ACC112 (cell line): ENCODE results near the gene TRIM65.
A peak's percentile ranks its signal among the peaks of the same experiment; 100 is the strongest.

Experiments used
- H2AFZ ChIP-seq: fragments of 200-600 bp; sonication (generic); one replicate; pipeline ENCODE4 v1.6.0; 2017; ENCODE audit warnings: antibody characterized with exemption, low read length; ENCODE audit not compliant: unreplicated experiment
- H3K27ac ChIP-seq: fragments of 200-600 bp; sonication (generic); 2 replicates; pipeline ENCODE4 v1.5.1; 2014; ENCODE audit warnings: low read depth, mild to moderate bottlenecking, antibody characterized with exemption, low read length, moderate library complexity
- H3K27me3 ChIP-seq: fragments of 200-600 bp; sonication (generic); 2 replicates; pipeline ENCODE4 v1.6.1; 2014; ENCODE audit warnings: mild to moderate bottlenecking, antibody characterized with exemption, low read length, moderate library complexity, mixed read lengths; ENCODE audit not compliant: insufficient read depth
- H3K36me3 ChIP-seq: fragments of 200-600 bp; sonication (generic); 2 replicates; pipeline ENCODE4 v1.6.1; 2016; ENCODE audit warnings: mild to moderate bottlenecking, antibody characterized with exemption, low read length, moderate library complexity, mixed read lengths; ENCODE audit not compliant: insufficient read depth
- H3K4me1 ChIP-seq: fragments of 200-600 bp; sonication (generic); one replicate; pipeline ENCODE4 v1.6.1; 2016; ENCODE audit warnings: low read length, mixed read lengths; ENCODE audit not compliant: insufficient read depth, unreplicated experiment, control insufficient read depth
- H3K4me3 ChIP-seq: fragments of 200-600 bp; sonication (generic); 2 replicates; pipeline ENCODE4 v1.5.1; 2014; ENCODE audit warnings: mild to moderate bottlenecking, low read depth, low read length
- H3K79me2 ChIP-seq: fragments of 200-600 bp; sonication (generic); one replicate; pipeline ENCODE4 v1.6.0; 2016; ENCODE audit warnings: low read length; ENCODE audit not compliant: control insufficient read depth, unreplicated experiment, insufficient read depth

TRIM65 gene

GRCh38 chr17:75849279-75849646, 47.5 kb downstream of the TRIM65 start:
- Histone ChIP-seq H3K27ac (no peak overlapping the region), H3K27me3 (no peaks in the 10 kb centered on the region), H2AFZ (no peak overlapping the region), H3K79me2 (peaks cover 4% of the 10 kb centered on the region), H3K4me1 (peaks cover 31% of the 10 kb centered on the region), H3K36me3 (no peaks in the 10 kb centered on the region; the same call in 1 of the 2 replicates), H3K4me3 (no peak overlapping the region)

- H3K36me3 ChIP-seq: no peaks in the 10 kb centered on the region; the same call in 1 of the 2 replicates
- peaks cover 3% of the 10 kb centered on the region for H3K79me2 ChIP-seq
- no peak overlapping the region for H2AFZ ChIP-seq
- H3K4me3 ChIP-seq: no peak overlapping the region
- H3K27me3 ChIP-seq: no peaks in the 10 kb centered on the region
- peaks cover 28% of the 10 kb centered on the region for H3K4me1 ChIP-seq
- no peak overlapping the region for H3K27ac ChIP-seq
Observed at GRCh38 chr17:75848523-75849278, 48.0 kb downstream of the TRIM65 start.

GRCh38 chr17:75847614-75848522, 48.9 kb downstream of the TRIM65 start:
- Histone ChIP-seq H3K27ac (no peak overlapping the region), H3K36me3 (no peaks in the 10 kb centered on the region; the same call in 1 of the 2 replicates), H3K4me1 (peaks cover 20% of the 10 kb centered on the region), H3K79me2 (peaks cover 3% of the 10 kb centered on the region), H3K4me3 (no peak overlapping the region), H3K27me3 (no peaks in the 10 kb centered on the region), H2AFZ (no peak overlapping the region)

- Histone ChIP-seq H2AFZ (no peak overlapping the region), H3K79me2 (no peaks in the 10 kb centered on the region), H3K36me3 (no peaks in the 10 kb centered on the region; the same call in 1 of the 2 replicates), H3K4me3 (no peak overlapping the region), H3K27ac (no peak overlapping the region), H3K4me1 (peaks cover 16% of the 10 kb centered on the region), H3K27me3 (no peaks in the 10 kb centered on the region)
Observed at GRCh38 chr17:75846692-75847613, 49.8 kb downstream of the TRIM65 start.

- Histone ChIP-seq H2AFZ (no peak overlapping the region), H3K79me2 (no peaks in the 10 kb centered on the region), H3K27ac (no peak overlapping the region), H3K4me3 (no peak overlapping the region), H3K36me3 (no peaks in the 10 kb centered on the region; the same call in 1 of the 2 replicates), H3K27me3 (no peaks in the 10 kb centered on the region), H3K4me1 (peaks cover 16% of the 10 kb centered on the region)
Observed at GRCh38 chr17:75845933-75846691, 50.6 kb downstream of the TRIM65 start.

GRCh38 chr17:75845058-75845711, 51.6 kb downstream of the TRIM65 start:
- peaks cover 16% of the 10 kb centered on the region for H3K4me1 ChIP-seq
- peak overlapping the region; percentile 26; the same call in 1 of the 2 replicates for H3K27ac ChIP-seq
- H3K27me3 ChIP-seq: no peaks in the 10 kb centered on the region
- H3K79me2 ChIP-seq: no peaks in the 10 kb centered on the region
- H3K36me3 ChIP-seq: no peaks in the 10 kb centered on the region; the same call in 1 of the 2 replicates
- no peak overlapping the region for H3K4me3 ChIP-seq
- H2AFZ ChIP-seq: no peak overlapping the region

GRCh38 chr17:75844530-75845057, 52.2 kb downstream of the TRIM65 start:
- no peak overlapping the region for H2AFZ ChIP-seq
- H3K27ac ChIP-seq: peak overlapping the region; percentile 26; the same call in 1 of the 2 replicates
- peaks cover 16% of the 10 kb centered on the region for H3K4me1 ChIP-seq

GRCh38 chr17:75843577-75844529, 52.9 kb downstream of the TRIM65 start, which contains the start of gene UNC13D:
TSS of gene UNC13D (minus strand) at chr17:75844404. CDS start at chr17:75844337, 67 bp downstream.
- Histone ChIP-seq H3K36me3 (no peaks in the 10 kb centered on the region; the same call in 1 of the 2 replicates), H3K27me3 (no peaks in the 10 kb centered on the region), H3K4me3 (no peak within 1 kb of the TSS), H3K79me2 (no peaks in the 10 kb centered on the region), H3K27ac (peak within 1 kb of the TSS; percentile 26; the same call in 1 of the 2 replicates), H2AFZ (no peak within 1 kb of the TSS), H3K4me1 (peaks cover 16% of the 10 kb centered on the region)

More at GRCh38 chr17:75844530-75845057, 52.2 kb downstream of the TRIM65 start:
- Histone ChIP-seq H3K79me2 (no peaks in the 10 kb centered on the region), H3K36me3 (no peaks in the 10 kb centered on the region; the same call in 1 of the 2 replicates), H3K4me3 (no peak overlapping the region), H3K27me3 (no peaks in the 10 kb centered on the region)
